Nephron progenitor cell (in vitro differentiated cells): ENCODE measurements around the gene CUBN.

Source experiments
- DNase-seq: peaks from one replicate; pipeline ENCODE4 v3.0.0; 2021
- H3K27ac Mint-ChIP-seq: 2 replicates; pipeline ENCODE4 v1.8.0; 2021; ENCODE audit warnings: mild to moderate bottlenecking, moderate library complexity, mixed read lengths
- H3K27me3 Mint-ChIP-seq: 2 replicates; pipeline ENCODE4 v1.8.0; 2021; ENCODE audit warnings: mild to moderate bottlenecking, low read depth, mixed read lengths; ENCODE audit not compliant: poor library complexity
- H3K36me3 Mint-ChIP-seq: 2 replicates; pipeline ENCODE4 v1.8.0; 2021; ENCODE audit warnings: low read depth, mixed read lengths
- H3K4me1 Mint-ChIP-seq: 2 replicates; pipeline ENCODE4 v1.8.0; 2021; ENCODE audit warnings: mixed read lengths
- H3K4me3 Mint-ChIP-seq: 2 replicates; pipeline ENCODE4 v1.8.0; 2021; ENCODE audit warnings: mild to moderate bottlenecking, moderate library complexity, mixed read lengths
- H3K9me3 Mint-ChIP-seq: 2 replicates; pipeline ENCODE4 v1.8.0; 2021; ENCODE audit warnings: mild to moderate bottlenecking, moderate library complexity, mixed read lengths
- TF ChIP-seq, protein P1 (sequence below): fragments of 200-600 bp; sonication (generic); IDR thresholded peaks from 2 replicates; pipeline ENCODE4 v1.5.0; 2021; ENCODE audit warnings: antibody characterized with exemption

CUBN gene

DNA sequence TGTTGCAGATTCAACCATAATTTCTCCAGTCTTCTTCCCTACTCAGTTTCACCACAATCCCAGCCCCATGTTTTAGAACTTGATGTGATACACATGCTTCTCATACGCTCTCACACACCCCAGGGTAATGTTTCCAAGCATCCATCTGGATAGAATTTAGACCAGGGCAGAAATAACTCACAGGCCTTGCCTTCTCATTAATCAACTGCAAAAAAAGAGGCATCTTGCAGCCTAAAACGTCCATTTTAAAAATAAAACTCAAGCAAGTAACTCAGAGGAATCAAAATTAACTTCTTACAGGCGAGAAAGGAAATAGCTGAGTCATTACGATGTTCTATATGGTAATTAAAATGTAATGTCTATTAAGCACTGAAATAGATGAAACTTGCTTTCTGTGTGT is 185.2 kb downstream of the CUBN start:
- TF ChIP-seq, protein P1, sequence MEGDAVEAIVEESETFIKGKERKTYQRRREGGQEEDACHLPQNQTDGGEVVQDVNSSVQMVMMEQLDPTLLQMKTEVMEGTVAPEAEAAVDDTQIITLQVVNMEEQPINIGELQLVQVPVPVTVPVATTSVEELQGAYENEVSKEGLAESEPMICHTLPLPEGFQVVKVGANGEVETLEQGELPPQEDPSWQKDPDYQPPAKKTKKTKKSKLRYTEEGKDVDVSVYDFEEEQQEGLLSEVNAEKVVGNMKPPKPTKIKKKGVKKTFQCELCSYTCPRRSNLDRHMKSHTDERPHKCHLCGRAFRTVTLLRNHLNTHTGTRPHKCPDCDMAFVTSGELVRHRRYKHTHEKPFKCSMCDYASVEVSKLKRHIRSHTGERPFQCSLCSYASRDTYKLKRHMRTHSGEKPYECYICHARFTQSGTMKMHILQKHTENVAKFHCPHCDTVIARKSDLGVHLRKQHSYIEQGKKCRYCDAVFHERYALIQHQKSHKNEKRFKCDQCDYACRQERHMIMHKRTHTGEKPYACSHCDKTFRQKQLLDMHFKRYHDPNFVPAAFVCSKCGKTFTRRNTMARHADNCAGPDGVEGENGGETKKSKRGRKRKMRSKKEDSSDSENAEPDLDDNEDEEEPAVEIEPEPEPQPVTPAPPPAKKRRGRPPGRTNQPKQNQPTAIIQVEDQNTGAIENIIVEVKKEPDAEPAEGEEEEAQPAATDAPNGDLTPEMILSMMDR, result no peak
- Mint-ChIP-seq H3K36me3 (no peaks in the 10 kb centered on the region), H3K27ac (peak overlapping the region; percentile 62), H3K27me3 (no peaks in the 10 kb centered on the region), H3K9me3 (no peaks in the 10 kb centered on the region), H3K4me1 (peaks cover 38% of the 10 kb centered on the region), H3K4me3 (peak overlapping the region; percentile 0)
- no peak for DNase-seq

DNA sequence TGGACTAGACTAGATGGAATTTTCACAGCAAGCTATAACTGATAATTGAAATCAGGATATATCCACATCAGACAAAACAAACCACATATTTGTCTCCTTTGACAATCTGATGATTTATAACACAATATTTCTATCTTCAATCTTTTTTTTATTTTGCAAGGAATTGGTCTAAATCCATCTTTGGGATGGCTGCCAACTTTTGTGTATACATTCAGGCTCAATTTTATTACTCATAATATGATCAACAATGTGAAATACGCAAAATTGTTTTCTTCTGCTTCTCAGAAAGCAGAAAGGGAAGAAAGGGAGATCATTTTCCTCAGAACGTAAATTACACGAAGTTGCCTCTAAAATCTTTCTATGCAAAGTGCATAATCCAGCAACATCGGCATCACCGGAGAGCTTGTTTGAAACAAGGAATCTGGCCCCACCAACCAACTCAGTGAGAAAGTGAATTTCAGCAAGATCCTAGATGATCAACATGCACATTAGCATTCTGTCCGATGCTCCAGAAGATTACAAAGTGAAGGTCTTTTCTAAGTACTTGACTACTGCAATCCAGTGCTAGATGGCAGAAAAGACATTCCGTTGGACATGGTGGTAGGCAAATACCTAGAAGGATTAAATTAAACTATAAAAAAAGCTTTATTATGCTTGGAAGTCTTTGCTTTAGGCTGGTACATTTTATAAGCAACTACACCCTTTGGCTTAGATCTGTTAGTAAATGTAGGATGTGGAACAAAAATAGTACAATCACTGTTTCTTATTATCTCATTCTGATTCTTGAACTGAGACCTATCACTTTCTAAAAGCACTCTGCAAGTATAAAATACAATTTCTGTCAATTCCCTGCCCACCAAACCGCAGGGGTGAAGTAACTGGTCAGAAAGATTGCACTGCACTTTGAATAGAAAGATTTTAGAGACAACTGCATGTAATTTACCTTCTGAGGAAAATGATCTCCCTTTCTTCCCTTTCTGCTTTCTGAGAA is 186.0 kb downstream of the CUBN start:
- Mint-ChIP-seq H3K36me3 (no peaks in the 10 kb centered on the region), H3K27me3 (no peaks in the 10 kb centered on the region), H3K9me3 (no peaks in the 10 kb centered on the region), H3K4me1 (peaks cover 38% of the 10 kb centered on the region), H3K27ac (no peak overlapping the region), H3K4me3 (no peak overlapping the region)
- DNase-seq, result no peak
- TF ChIP-seq, protein P1, result no peak

DNA sequence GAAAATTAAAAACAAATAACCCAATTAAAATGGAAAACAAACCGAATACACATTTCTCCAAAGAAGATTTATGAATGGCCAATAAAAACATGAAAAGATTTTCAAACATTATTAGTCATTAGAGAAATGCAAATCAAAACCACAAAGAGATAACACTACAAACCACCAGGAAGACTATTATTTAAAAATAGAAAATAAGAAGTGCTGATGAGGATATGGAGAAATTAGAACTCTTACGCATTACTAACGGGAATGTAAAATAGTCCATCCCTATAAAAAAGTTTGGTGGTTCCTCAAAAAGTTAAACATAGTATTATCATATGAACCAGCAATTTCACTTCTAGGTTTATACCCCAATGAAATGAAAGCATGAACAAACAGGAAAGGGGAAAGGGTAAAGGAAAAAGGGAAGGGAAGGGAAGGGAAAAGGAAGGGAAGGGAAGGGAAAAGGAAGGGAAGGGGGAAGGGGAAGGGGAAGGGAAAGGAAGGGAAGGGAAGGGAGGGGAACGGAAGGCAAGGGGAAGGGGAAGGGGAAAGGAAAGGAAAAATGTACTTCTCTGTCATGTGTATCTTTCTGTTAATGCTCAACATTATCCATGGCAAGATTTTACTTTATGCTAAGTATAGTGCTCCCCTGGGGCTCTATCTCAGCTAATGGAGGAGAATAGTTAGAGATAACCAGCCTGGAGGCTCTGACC is 187.1 kb downstream of the CUBN start:
- TF ChIP-seq, protein P1, result no peak
- DNase-seq, result no peak
- no peaks in the 10 kb centered on the region for H3K9me3 Mint-ChIP-seq
- H3K4me3 Mint-ChIP-seq, result no peak overlapping the region
- H3K27ac Mint-ChIP-seq, result no peak overlapping the region
- H3K36me3 Mint-ChIP-seq, result no peaks in the 10 kb centered on the region
- H3K27me3 Mint-ChIP-seq, result no peaks in the 10 kb centered on the region
- H3K4me1 Mint-ChIP-seq, result peaks cover 37% of the 10 kb centered on the region

DNA sequence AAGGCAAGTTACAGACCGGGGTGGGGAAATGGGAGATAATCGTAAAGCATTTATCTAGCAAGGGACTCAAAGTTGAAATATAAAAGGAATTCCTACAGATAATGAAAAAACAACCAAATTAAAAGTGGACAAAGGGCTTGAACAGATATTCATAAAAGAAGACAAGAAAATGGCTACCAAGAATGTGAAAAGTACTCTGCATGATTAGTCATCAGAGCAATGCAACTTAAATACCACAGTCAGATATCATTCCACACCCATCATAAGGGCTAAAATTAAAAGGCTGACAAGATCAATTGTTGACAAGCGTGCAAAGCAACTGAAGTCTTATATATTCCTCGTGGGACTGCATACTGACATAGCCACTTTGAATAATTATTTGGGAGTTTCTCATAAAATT is 187.7 kb downstream of the CUBN start:
- Mint-ChIP-seq H3K4me3 (no peak overlapping the region), H3K9me3 (no peaks in the 10 kb centered on the region), H3K27me3 (no peaks in the 10 kb centered on the region), H3K4me1 (peaks cover 32% of the 10 kb centered on the region), H3K36me3 (no peaks in the 10 kb centered on the region), H3K27ac (no peak overlapping the region)
- TF ChIP-seq, protein P1, result no peak
- DNase-seq, result no peak

DNA sequence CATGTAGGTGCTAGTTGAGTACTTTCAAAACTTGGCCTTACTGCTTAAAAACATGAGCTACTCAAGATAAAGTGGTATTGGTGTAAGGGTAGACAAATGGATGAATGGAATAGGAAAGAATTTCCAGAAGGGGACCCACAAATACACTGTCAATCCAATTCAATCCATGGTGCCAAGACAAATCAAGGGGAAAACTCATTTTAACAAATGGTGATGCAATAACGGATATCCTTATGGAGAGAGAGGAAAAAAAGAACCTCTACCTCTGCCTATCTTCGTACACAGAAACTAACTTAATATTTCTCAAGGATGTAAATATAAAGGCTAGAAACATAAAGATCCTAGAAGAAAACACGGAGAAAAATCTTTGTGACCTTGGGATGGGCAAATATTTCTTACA is 188.5 kb downstream of the CUBN start:
- Mint-ChIP-seq H3K9me3 (no peaks in the 10 kb centered on the region), H3K4me3 (no peak overlapping the region), H3K36me3 (no peaks in the 10 kb centered on the region), H3K4me1 (peaks cover 30% of the 10 kb centered on the region), H3K27ac (no peak overlapping the region), H3K27me3 (no peaks in the 10 kb centered on the region)
- TF ChIP-seq, protein P1, result no peak
- DNase-seq, result no peak
